Measurements from ENCODE around the gene PTCHD1.

The PTCHD1 gene

DNA sequence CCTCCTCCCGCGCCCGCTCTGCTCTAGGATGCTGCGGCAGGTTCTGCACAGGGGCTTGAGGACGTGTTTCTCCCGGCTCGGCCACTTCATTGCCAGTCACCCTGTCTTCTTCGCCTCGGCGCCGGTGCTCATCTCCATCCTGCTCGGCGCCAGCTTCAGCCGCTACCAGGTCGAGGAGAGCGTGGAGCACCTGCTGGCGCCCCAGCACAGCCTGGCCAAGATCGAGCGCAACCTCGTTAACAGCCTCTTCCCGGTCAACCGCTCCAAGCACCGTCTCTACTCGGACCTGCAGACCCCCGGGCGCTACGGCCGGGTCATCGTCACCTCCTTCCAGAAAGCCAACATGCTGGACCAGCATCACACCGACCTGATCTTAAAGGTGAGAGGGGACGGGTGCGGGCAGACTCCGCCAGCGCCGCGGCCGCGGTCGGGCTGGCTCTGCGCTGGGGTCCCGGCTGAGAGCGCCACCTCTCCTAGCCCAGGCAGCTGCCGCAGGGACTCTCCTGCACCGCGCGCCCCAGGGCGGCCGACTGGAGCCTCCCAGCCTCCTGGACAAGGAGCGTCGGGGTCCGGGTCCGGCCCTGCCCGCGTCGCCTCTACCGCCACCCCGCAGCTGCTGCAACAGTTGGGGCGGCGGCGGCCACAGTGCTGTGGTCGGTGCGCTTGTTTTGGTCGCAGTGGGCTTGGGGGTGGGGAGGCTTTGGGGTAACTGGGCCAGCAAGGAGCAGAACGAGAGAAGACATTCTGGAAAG lies at the start of gene PTCHD1:
Gene PTCHD1, plus strand, starts transcription at position 2 of the 752 bp plus-strand sequence. Its CDS starts 27 bp downstream, at position 29.
- DNase-seq (ENCODE audit: low spot score): peak; percentile 27

- peak; percentile 58 for DNase-seq (ENCODE audit: low spot score)
These were observed 47.9 kb upstream of the PTCHD1 start for GRCh38 chrX:23286731-23287130.

DNA sequence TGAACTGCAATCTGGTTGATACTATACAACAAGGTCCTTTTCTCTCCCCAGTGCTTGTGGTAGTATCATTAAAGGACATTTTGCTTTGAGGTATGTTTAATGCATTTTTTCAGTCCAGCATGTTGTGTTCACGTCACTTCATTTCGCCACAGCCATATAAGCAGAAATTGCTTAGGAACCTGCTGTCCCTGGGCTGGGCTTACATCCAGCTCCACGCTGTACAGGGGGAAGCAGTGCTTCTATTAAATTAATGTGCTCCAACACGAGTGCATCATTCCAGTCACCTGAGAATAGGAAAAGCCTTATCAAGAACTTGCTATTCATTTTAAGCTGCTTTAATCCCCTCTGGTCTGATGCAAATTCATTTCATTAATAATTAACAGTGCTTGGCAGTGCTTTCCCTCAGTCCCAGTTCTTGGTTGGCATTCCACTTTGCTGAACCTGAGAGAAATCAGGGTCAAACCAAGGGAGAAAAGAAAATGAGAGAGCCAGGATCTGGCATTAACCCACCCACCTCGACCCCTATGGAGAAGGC lies 47.4 kb upstream of the PTCHD1 start:
- DNase-seq (ENCODE audit: low spot score): peak; percentile 73

DNA sequence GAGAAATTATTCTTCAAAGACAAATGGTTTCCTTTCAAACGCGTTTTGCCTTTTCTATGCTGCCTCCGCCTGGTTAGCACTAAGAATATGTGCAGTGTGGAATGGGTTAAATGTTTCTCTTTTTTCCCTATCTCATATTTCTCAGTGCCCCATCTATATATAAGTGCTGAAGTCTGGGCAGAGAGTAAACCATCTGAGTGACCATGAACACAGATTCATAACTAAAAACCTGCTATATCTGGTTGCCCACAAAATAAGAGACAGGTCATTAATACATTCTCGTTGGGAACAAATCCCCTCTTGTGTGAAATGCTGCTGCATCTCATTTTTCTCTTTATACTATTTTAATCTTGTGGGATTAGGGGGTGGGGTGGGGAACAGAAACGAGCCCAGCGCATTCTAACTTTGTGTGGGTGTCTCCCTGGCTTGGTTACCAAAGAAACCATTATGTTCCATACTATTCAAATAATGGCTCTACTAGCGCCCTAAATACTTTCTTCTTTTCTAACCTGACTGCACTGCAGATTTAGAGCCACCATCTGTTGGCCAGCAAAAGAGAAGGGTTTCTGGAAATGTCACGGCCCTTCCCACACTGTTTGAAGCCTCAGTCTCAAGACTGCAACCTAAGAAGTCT lies 42.2 kb upstream of the PTCHD1 start:
- no peak for DNase-seq (ENCODE audit: low spot score)

- peak; percentile 56 for DNase-seq (ENCODE audit: low spot score)
These were observed 41.5 kb upstream of the PTCHD1 start for GRCh38 chrX:23292988-23293651.

DNA sequence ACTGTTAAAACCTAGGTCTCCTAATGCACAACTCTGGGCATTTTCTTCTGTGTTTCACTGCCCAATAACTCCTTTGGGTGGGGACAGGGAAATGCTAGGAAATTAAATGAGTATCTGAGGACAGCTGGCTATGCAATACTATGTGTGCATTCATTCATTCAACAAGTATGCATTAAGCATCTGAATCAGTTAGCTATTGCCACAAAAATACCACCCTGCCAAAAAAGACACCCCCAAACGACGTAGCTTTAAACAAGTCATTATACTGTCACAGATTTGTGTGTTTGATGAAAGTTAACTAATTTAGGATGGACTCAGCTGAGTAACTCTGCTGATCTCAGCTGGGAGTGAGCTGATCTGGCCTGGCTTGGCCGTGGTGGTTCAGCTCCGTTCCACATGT lies 29.8 kb upstream of the PTCHD1 start:
- no peak for DNase-seq (ENCODE audit: low spot score)

- DNase-seq (ENCODE audit: low spot score): no peak
These were observed 22.9 kb upstream of the PTCHD1 start for GRCh38 chrX:23311731-23312130.

DNA sequence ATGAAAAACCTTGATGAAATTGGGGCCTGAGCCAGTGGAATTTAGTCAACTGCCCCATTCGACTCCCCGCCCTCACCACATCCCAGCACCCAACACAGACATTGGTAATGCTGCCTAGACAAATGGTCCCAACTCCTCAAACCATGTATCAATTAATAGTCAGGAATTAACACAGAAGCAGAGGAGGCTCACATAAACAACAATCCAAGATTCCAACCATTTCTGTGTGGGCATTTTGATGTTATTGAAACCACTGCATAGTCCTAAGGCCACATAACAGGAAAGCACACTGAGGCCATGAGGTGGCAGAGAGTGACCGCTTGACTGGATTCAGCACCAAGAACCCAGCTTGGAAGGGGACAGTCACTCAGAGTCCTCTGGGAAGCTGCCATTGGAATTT lies 22.5 kb upstream of the PTCHD1 start:
- no peak for DNase-seq (ENCODE audit: low spot score)

- no peak for DNase-seq (ENCODE audit: low spot score)
These were observed 16.6 kb upstream of the PTCHD1 start for GRCh38 chrX:23317799-23318724.

- DNase-seq (ENCODE audit: low spot score): no peak
These were observed 7.5 kb upstream of the PTCHD1 start for GRCh38 chrX:23327104-23327503.

- DNase-seq (ENCODE audit: low spot score): peak; percentile 32
These were observed 2.9 kb upstream of the PTCHD1 start for GRCh38 chrX:23331701-23332100.

DNA sequence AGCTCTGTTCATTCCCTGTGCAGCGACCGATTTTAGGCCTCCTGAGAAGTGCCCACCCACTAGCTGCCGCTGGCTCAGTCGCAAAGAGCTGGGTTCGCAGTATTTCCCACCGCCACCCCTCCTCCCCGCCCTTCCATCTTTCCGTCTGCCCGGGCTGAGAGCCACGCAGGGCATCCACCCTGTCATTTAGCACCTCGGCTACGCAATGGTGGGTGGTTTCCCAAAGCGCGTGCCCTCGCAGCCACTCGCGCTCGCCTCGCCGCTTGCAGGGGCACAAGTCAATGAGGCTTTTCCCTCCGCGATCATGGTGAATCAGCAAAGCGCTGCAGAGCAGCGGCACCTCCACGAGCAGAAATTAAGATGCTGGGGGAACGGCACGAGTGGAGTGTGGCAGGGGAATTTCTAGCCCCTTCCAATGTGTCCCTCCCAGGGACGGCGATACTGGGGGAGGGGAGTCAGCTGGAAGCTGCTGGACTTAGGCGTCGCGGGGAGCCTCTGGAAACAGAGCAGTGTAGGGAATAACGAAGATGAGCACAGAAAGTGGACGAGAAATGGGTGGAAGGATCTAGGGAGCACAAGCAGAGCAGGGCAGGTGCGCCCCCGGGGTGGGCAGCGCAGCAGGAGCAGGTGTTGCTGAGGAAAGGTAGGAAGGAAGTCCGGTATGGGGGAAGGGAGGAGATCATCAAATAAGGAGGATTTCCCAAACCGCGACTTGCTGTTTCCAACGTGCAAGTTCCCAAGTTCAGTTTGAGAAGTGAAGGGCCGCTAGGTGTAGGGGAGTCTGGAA lies 2.4 kb upstream of the PTCHD1 start:
- peak; percentile 34 for DNase-seq (ENCODE audit: low spot score)

- DNase-seq (ENCODE audit: low spot score): peak; percentile 18
These were observed 1.5 kb upstream of the PTCHD1 start for GRCh38 chrX:23332888-23333821.

- DNase-seq (ENCODE audit: low spot score): peak; percentile 32
These were observed 668 bp upstream of the PTCHD1 start for GRCh38 chrX:23333842-23334520.

DNA sequence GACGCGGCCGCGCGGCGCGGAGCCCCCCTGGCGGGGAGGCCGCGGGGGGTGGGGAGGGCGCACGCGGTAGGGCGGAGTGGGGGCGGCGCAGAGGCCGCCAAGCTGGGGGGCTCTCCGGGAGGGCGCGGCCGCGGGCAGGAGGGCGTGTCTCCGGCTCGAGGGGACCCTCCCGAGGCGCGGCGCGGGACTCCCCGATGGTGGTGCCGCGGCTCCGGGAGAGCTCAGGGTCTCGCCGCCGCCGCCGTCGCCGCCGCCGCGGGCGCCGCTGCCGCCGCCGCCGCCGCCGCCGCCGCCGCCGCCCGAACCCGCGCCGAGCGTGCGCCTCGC lies 165 bp upstream of the PTCHD1 start:
- DNase-seq (ENCODE audit: low spot score): no peak

DNA sequence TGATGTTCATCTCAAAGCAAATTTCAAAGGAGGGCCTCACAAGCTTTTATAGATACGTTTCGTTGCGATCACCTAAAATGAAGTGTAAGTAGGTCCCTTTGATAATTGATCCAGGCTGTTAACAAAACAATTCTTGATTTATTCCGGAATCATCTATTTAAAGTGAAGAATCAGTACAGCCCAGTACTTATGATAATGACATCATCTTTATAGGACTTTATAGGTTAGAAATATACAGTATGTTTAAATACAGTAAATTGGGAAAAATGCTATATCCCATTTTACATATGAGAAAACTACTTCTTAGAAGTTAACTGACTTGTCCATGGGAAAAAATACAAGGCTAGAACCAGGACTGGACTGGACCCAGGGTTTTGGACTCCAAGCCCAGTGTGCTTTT lies 3.7 kb downstream of the PTCHD1 start:
- no peak for DNase-seq (ENCODE audit: low spot score)

- DNase-seq (ENCODE audit: low spot score): peak; percentile 50
These were observed 6.8 kb downstream of the PTCHD1 start for GRCh38 chrX:23341452-23341851.

DNA sequence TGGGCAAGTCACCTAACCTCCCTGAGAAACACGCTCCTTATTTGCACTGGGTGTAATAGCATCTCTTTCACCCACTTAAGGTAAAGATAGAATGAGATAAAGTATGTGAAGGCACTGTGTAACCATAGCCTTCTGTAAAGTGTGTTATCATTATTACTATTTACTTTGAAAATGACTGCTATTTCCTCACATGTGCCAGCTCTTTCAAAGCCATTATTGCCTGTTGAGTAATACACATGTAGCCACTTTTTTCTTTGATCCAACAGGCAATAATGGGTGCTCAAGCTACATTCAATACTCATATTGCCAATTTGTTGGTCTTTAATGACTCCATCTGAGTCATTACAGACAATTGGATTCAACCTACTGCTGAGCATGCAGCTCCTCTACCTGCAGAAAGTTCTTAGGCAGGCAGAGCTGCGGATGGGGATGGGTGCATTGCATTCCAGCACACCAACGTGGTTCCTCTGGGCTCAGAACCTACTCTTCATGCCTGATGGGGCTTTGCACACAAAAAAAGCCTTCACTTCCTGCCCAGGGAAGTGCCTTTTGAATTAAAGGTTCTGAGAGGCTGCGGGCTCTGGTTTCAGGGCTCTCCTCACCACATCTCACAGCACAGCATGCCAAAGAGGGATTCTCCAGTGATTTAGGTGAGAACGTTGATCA lies 9.7 kb downstream of the PTCHD1 start:
- no peak for DNase-seq (ENCODE audit: low spot score)

GRCh38 chrX:23344904-23345271 lies 10.2 kb downstream of the PTCHD1 start:
- no peak for DNase-seq (ENCODE audit: low spot score)
